Measurements from ENCODE around the gene CALM3. TPM values are rescaled to one million over a fixed set of nuclear protein-coding genes. Genes with fewer than 3 reads are reported as not detected.

Gene CALM3
- total RNA-seq, 1 experiment from 2014 or later = 103 TPM

- H4K20me1 ChIP-seq (ENCODE audit: insufficient read depth, low read depth, low read length) = 0 out of 2 replicates have a peak, but pooled peaks cover 2% of the 10 kb centered on the region
- H3K4me1 ChIP-seq (ENCODE audit: low read length) = peaks cover 17% of the 10 kb centered on the region
- no peaks in the 10 kb centered on the region for H3K9me3 ChIP-seq (ENCODE audit: low read length)
- no peak overlapping the region for H3K9ac ChIP-seq (ENCODE audit: low read length)
- no peaks in the 10 kb centered on the region for H3K27me3 ChIP-seq (ENCODE audit: low read length)
- H3K27ac ChIP-seq (ENCODE audit: low read length) = no peak overlapping the region
- H3K9me2 ChIP-seq (replicated peaks; ENCODE audit: insufficient read depth, low read length) = no peaks in the 10 kb centered on the region
- H2AFZ ChIP-seq (ENCODE audit: low read length) = no peak overlapping the region
- no peak overlapping the region for H3K4me3 ChIP-seq (ENCODE audit: low read length)
- no peaks in the 10 kb centered on the region for H3K79me2 ChIP-seq (ENCODE audit: low read length)
- H3K4me2 ChIP-seq (ENCODE audit: low read depth, low read length, poor library complexity, severe bottlenecking) = no peak overlapping the region
- H3K36me3 ChIP-seq (ENCODE audit: insufficient read depth, low read length) = no peaks in the 10 kb centered on the region
- no peak for DNase-seq
Observed at GRCh38 chr19:46613525-46613924, 12.4 kb downstream of the CALM3 start.

GRCh38 chr19:46614114-46614722 is 13.1 kb downstream of the CALM3 start:
- Histone ChIP-seq H3K4me3 (ENCODE audit: low read length) (no peak overlapping the region), H3K9ac (ENCODE audit: low read length) (no peak overlapping the region), H3K79me2 (ENCODE audit: low read length) (no peaks in the 10 kb centered on the region), H4K20me1 (ENCODE audit: insufficient read depth, low read depth, low read length) (no peaks in the 10 kb centered on the region), H3K4me2 (ENCODE audit: low read depth, low read length, poor library complexity, severe bottlenecking) (no peak overlapping the region), H3K9me3 (ENCODE audit: low read length) (no peaks in the 10 kb centered on the region), H3K4me1 (ENCODE audit: low read length) (peaks cover 17% of the 10 kb centered on the region), H3K27ac (ENCODE audit: low read length) (no peak overlapping the region), H3K36me3 (ENCODE audit: insufficient read depth, low read length) (no peaks in the 10 kb centered on the region), H2AFZ (ENCODE audit: low read length) (no peak overlapping the region), H3K27me3 (ENCODE audit: low read length) (no peaks in the 10 kb centered on the region), H3K9me2 (replicated peaks; ENCODE audit: insufficient read depth, low read length) (no peaks in the 10 kb centered on the region)
- DNase-seq = peak; percentile 89

- Histone ChIP-seq H3K4me3 (ENCODE audit: low read length) (no peak overlapping the region), H3K4me2 (ENCODE audit: low read depth, low read length, poor library complexity, severe bottlenecking) (no peak overlapping the region), H3K79me2 (ENCODE audit: low read length) (no peaks in the 10 kb centered on the region), H3K9me2 (replicated peaks; ENCODE audit: insufficient read depth, low read length) (no peaks in the 10 kb centered on the region), H3K36me3 (ENCODE audit: insufficient read depth, low read length) (no peaks in the 10 kb centered on the region), H3K27ac (ENCODE audit: low read length) (no peak overlapping the region), H2AFZ (ENCODE audit: low read length) (no peak overlapping the region), H4K20me1 (ENCODE audit: insufficient read depth, low read depth, low read length) (no peaks in the 10 kb centered on the region), H3K9ac (ENCODE audit: low read length) (no peak overlapping the region), H3K27me3 (ENCODE audit: low read length) (no peaks in the 10 kb centered on the region), H3K9me3 (ENCODE audit: low read length) (no peaks in the 10 kb centered on the region), H3K4me1 (ENCODE audit: low read length) (peaks cover 17% of the 10 kb centered on the region)
- DNase-seq = no peak
Observed at GRCh38 chr19:46615966-46616365, 14.8 kb downstream of the CALM3 start.

- Histone ChIP-seq H3K9me3 (ENCODE audit: low read length) (no peaks in the 10 kb centered on the region), H3K36me3 (ENCODE audit: insufficient read depth, low read length) (no peaks in the 10 kb centered on the region), H3K27ac (ENCODE audit: low read length) (no peak overlapping the region), H2AFZ (ENCODE audit: low read length) (no peak overlapping the region), H3K9ac (ENCODE audit: low read length) (0 out of 2 replicates have a peak overlapping the region, but pooled peaks have one; percentile 9), H3K4me1 (ENCODE audit: low read length) (peaks cover 12% of the 10 kb centered on the region), H3K9me2 (replicated peaks; ENCODE audit: insufficient read depth, low read length) (no peaks in the 10 kb centered on the region), H3K4me3 (ENCODE audit: low read length) (no peak overlapping the region), H3K27me3 (ENCODE audit: low read length) (no peaks in the 10 kb centered on the region), H4K20me1 (ENCODE audit: insufficient read depth, low read depth, low read length) (no peaks in the 10 kb centered on the region), H3K79me2 (ENCODE audit: low read length) (no peaks in the 10 kb centered on the region), H3K4me2 (ENCODE audit: low read depth, low read length, poor library complexity, severe bottlenecking) (no peak overlapping the region)
- peak; percentile 48 for DNase-seq
Observed at GRCh38 chr19:46616631-46617322, 15.6 kb downstream of the CALM3 start.

- no peak overlapping the region for H3K27ac ChIP-seq (ENCODE audit: low read length)
- H3K4me1 ChIP-seq (ENCODE audit: low read length) = peaks cover 12% of the 10 kb centered on the region
- H3K79me2 ChIP-seq (ENCODE audit: low read length) = no peaks in the 10 kb centered on the region
- no peak overlapping the region for H2AFZ ChIP-seq (ENCODE audit: low read length)
- no peak overlapping the region for H3K4me3 ChIP-seq (ENCODE audit: low read length)
- no peak overlapping the region for H3K4me2 ChIP-seq (ENCODE audit: low read depth, low read length, poor library complexity, severe bottlenecking)
- H4K20me1 ChIP-seq (ENCODE audit: insufficient read depth, low read depth, low read length) = no peaks in the 10 kb centered on the region
- H3K9me2 ChIP-seq (replicated peaks; ENCODE audit: insufficient read depth, low read length) = no peaks in the 10 kb centered on the region
- DNase-seq = no peak
- H3K9ac ChIP-seq (ENCODE audit: low read length) = no peak overlapping the region
- H3K27me3 ChIP-seq (ENCODE audit: low read length) = no peaks in the 10 kb centered on the region
- H3K9me3 ChIP-seq (ENCODE audit: low read length) = no peaks in the 10 kb centered on the region
- no peaks in the 10 kb centered on the region for H3K36me3 ChIP-seq (ENCODE audit: insufficient read depth, low read length)
Observed at GRCh38 chr19:46617601-46618000, 16.5 kb downstream of the CALM3 start.

- Histone ChIP-seq H4K20me1 (ENCODE audit: insufficient read depth, low read depth, low read length) (no peaks in the 10 kb centered on the region), H3K27ac (ENCODE audit: low read length) (no peak overlapping the region), H3K9me2 (replicated peaks; ENCODE audit: insufficient read depth, low read length) (no peaks in the 10 kb centered on the region), H3K27me3 (ENCODE audit: low read length) (no peaks in the 10 kb centered on the region), H3K79me2 (ENCODE audit: low read length) (no peaks in the 10 kb centered on the region), H3K4me1 (ENCODE audit: low read length) (peaks cover 12% of the 10 kb centered on the region), H3K4me2 (ENCODE audit: low read depth, low read length, poor library complexity, severe bottlenecking) (no peak overlapping the region), H3K9ac (ENCODE audit: low read length) (no peak overlapping the region), H2AFZ (ENCODE audit: low read length) (no peak overlapping the region), H3K9me3 (ENCODE audit: low read length) (no peaks in the 10 kb centered on the region), H3K36me3 (ENCODE audit: insufficient read depth, low read length) (no peaks in the 10 kb centered on the region), H3K4me3 (ENCODE audit: low read length) (no peak overlapping the region)
- DNase-seq = no peak
Observed at GRCh38 chr19:46618670-46619231, 17.6 kb downstream of the CALM3 start.

GRCh38 chr19:46620267-46620666 is 19.1 kb downstream of the CALM3 start:
- no peak overlapping the region for H3K4me2 ChIP-seq (ENCODE audit: low read depth, low read length, poor library complexity, severe bottlenecking)
- H3K4me1 ChIP-seq (ENCODE audit: low read length) = peaks cover 10% of the 10 kb centered on the region
- H3K27me3 ChIP-seq (ENCODE audit: low read length) = no peaks in the 10 kb centered on the region
- H3K79me2 ChIP-seq (ENCODE audit: low read length) = no peaks in the 10 kb centered on the region
- H3K9me3 ChIP-seq (ENCODE audit: low read length) = no peaks in the 10 kb centered on the region
- no peaks in the 10 kb centered on the region for H3K36me3 ChIP-seq (ENCODE audit: insufficient read depth, low read length)
- no peak overlapping the region for H3K27ac ChIP-seq (ENCODE audit: low read length)
- H3K9ac ChIP-seq (ENCODE audit: low read length) = no peak overlapping the region
- H3K4me3 ChIP-seq (ENCODE audit: low read length) = no peak overlapping the region
- no peaks in the 10 kb centered on the region for H3K9me2 ChIP-seq (replicated peaks; ENCODE audit: insufficient read depth, low read length)
- no peak overlapping the region for H2AFZ ChIP-seq (ENCODE audit: low read length)
- DNase-seq = no peak
- H4K20me1 ChIP-seq (ENCODE audit: insufficient read depth, low read depth, low read length) = no peaks in the 10 kb centered on the region

DNA sequence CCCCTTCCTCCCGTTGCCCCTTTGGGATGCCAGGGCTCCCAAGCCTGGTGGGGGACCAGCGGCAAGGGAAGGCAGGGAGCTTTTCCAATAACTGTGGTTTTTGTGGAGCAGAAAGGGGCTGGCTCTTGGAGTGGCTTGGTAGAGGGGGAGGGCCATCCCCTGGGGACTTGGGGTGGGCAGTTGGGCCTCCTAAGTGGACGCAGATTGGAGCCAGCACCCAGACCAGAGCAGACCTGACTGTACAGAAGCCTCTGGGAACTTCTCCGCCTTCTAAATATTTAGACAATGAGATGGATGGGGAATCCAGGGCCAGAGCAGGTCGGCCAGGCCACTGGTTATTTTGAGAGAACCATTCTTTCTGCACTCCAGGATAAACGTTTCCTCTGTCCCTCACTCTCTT is 19.6 kb downstream of the CALM3 start:
- no peak overlapping the region for H2AFZ ChIP-seq (ENCODE audit: low read length)
- no peaks in the 10 kb centered on the region for H3K9me3 ChIP-seq (ENCODE audit: low read length)
- no peak overlapping the region for H3K4me2 ChIP-seq (ENCODE audit: low read depth, low read length, poor library complexity, severe bottlenecking)
- H3K27ac ChIP-seq (ENCODE audit: low read length) = no peak overlapping the region
- H3K79me2 ChIP-seq (ENCODE audit: low read length) = no peaks in the 10 kb centered on the region
- no peaks in the 10 kb centered on the region for H3K27me3 ChIP-seq (ENCODE audit: low read length)
- H3K9ac ChIP-seq (ENCODE audit: low read length) = no peak overlapping the region
- DNase-seq = no peak
- no peak overlapping the region for H3K4me3 ChIP-seq (ENCODE audit: low read length)
- H3K9me2 ChIP-seq (replicated peaks; ENCODE audit: insufficient read depth, low read length) = no peaks in the 10 kb centered on the region
- H4K20me1 ChIP-seq (ENCODE audit: insufficient read depth, low read depth, low read length) = no peaks in the 10 kb centered on the region
- H3K36me3 ChIP-seq (ENCODE audit: insufficient read depth, low read length) = no peaks in the 10 kb centered on the region
- peaks cover 10% of the 10 kb centered on the region for H3K4me1 ChIP-seq (ENCODE audit: low read length)

All from Karpas-422 (cell line).